ELF-1 (cell line): ENCODE results near the gene RTL1.

ENCODE experiments used
- DNase-seq: peaks from one replicate; pipeline ENCODE4 v3.0.0-alpha.2; 2016; ENCODE audit warnings: low read depth, low spot score

RTL1 gene

GRCh38 chr14:100851586-100851916 lies 52.0 kb downstream of the RTL1 start:
- DNase-seq, result no peak

- peak; percentile 79 for DNase-seq
Observed at GRCh38 chr14:100850841-100851585, 52.5 kb downstream of the RTL1 start.

DNA sequence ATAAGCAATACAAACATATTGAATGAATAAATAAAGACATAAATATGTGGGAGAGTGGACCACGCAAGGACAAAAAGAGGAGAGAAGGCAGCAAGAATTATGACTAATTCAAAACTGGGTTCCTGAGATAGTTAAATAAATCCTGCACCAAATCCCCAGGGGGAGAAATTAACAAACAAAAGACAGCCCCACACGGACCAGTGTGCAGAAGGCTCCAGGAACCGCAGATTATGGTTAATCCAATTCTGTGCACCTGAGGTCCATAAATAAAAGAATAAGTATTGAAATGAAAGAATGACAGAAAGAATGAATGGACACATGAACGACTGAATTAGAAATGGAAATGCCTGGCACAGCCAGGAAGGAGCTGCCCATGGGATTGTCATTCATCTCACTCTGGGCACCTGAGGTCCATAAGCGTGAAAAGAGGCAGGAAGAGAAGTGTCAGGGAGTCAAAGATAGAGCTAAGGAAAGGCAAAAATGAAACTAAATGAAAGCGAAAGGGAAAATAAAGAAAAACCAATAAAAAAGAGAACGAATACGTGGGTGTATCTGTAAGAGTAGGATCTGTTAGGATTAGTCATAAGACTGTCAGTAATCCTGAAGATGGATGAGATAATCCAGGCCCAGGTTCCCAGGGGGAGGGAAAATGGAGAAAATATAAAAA lies 54.3 kb downstream of the RTL1 start:
- no peak for DNase-seq

GRCh38 chr14:100846309-100846859 lies 57.1 kb downstream of the RTL1 start:
- no peak for DNase-seq

DNA sequence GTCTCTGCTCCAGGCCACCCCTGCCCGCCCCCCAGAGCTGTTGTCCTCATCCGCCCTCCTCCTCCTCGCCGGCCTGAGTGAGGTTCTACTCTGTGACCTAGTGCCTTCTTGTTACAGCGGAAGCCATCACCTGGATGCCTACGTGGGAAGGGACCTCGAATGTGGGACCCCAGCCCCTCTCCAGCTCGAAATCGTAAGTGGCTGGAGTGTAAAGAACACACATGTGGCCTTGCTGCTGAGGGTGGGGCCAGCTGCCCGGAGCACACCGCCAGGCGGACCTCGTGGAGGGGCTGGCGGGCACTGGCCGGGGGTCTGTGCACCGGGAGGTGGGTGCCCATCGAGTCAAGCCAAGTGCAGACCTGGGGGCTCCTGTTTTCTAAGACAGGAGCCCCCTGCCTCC lies 58.2 kb downstream of the RTL1 start:
- DNase-seq, result no peak

GRCh38 chr14:100844846-100845245 lies 58.7 kb downstream of the RTL1 start:
- no peak for DNase-seq

DNA sequence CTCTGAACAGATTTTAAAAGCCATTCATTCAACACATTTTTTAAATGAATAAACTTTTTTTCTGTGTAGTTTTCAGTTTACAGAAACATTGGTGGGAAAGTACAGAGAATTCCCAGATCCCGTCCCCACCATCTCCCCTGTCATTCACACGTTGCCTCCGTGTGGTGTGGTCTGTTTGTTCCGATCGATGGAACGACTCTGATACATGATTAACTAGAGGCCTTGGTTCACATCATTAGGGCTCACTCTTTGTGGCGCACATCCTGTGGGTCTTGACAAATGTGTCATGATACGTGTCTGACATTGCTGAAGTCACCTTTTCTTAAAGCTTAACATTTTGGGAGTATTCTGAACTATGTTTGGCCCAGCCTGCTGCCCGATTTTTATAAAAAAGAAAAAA lies 59.1 kb downstream of the RTL1 start:
- DNase-seq, result no peak

- no peak for DNase-seq
Observed at GRCh38 chr14:100844082-100844408, 59.5 kb downstream of the RTL1 start.

- DNase-seq, result no peak
Observed at GRCh38 chr14:100842799-100843198, 60.7 kb downstream of the RTL1 start.

DNA sequence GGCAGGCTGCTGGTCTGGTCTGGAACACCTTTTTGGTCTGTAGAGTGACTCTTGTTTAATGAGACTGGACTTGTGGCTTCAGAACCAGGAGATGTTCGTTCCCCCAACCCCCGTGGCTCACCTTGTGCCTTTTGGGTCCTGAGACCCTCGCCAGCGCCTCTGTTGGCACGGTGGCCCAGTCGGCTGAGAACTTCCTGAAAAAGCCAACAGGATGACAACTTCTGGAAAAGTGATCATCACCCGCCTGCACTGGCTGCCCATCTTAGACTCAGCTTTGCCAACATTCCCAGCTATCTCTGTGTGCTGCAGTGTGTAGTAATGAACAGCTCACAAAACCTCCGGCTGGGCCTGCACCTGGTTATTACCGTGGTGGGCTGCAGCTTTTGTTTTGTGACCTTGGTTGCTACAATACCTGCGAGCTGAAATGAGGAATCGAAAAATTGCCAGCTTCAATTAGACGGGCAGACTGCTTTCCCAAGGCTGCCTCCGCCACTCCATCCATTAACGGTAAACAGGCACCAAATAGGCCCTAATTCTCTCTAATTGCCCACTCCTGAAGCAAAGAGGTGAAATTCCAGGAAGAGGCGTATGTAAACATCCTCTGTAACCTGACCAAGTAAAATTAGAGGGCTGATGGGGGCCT lies 61.6 kb downstream of the RTL1 start:
- DNase-seq, result no peak

DNA sequence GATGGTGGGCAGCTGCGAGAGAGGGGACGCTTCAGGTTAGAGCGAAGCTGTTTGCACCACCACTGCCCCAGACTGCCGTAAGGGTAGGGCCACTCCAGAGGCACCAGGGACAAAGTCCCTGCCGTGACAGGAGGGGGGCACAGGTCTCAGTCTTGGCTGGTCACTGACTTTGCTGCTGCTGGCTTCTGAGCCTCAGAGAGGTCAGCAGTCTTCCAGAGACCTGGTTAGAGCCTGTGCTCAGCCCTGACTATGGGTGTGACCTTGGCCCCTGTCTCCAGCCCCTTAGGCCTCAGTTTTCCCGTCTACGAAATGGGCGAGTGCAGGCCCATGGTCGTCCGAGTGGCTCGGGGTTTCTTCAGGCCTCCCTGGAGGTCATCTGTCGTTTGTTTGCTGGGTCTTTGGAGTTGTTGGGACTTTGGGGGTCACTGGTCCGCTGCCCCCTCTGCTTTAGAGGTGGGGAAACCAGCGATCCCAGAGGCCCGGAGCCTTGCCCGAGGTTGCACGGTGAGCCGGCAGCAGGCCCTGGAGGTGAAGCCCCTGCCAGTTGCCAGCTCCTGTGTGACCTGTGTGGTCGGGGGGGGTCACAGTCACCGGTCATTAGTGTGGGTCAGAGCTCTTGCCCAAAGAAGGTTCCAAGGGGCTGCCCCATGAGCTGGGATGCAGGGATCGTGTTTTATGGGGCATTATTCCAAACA lies 62.3 kb downstream of the RTL1 start:
- DNase-seq, result no peak

- DNase-seq, result no peak
Observed at GRCh38 chr14:100840286-100841065, 63.0 kb downstream of the RTL1 start.

DNA sequence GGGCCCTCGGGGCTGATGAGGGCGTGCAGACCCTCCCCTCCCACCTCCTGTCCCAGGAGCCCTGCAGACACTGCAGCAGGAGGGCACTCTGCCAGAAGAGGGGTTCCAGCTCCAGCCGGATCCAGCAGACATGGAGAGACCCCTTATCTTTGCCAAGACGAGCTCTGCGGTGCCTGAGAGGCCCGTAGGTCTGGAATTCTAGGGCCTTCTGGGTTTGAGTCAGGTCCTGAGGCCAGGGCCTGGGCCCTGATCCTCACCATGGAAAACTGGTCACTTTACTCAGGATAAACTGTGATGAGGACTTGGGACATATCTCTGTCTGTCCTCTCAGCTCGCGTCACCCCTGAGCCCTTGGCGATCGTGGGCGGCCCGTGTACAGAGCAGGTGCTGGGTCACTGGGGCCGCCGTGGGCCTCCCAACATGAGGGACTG lies 63.8 kb downstream of the RTL1 start:
- no peak for DNase-seq

- DNase-seq, result no peak
Observed at GRCh38 chr14:100839315-100839585, 64.3 kb downstream of the RTL1 start.

- DNase-seq, result no peak
Observed at GRCh38 chr14:100838493-100839314, 64.8 kb downstream of the RTL1 start.

DNA sequence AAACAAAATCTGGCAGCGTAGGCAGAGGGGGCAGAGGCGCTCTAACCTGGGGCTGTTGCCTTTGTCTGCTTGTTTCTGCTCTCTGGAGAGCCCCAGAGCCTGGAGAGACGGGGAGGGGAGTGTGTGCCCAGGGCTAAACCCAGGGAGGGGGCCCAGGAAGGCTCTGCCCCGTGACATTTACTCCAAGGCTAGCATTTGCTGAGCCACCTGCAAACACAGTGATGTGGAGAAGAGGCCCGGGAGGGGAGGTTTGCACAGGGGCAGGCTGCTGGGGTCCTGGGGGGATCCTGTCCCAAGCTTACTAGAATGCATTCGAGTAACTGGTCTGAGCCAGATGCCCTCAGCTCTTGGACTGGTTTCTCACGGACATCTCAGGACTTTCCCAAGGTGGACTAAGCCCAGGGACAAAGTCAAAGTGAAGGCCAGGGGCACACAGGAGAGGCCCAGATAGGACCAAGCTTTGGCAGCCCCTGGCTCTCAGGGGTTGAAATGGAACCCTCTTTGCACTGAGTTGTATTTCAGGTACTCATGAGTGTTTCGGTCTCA lies 65.6 kb downstream of the RTL1 start:
- DNase-seq, result no peak

DNA sequence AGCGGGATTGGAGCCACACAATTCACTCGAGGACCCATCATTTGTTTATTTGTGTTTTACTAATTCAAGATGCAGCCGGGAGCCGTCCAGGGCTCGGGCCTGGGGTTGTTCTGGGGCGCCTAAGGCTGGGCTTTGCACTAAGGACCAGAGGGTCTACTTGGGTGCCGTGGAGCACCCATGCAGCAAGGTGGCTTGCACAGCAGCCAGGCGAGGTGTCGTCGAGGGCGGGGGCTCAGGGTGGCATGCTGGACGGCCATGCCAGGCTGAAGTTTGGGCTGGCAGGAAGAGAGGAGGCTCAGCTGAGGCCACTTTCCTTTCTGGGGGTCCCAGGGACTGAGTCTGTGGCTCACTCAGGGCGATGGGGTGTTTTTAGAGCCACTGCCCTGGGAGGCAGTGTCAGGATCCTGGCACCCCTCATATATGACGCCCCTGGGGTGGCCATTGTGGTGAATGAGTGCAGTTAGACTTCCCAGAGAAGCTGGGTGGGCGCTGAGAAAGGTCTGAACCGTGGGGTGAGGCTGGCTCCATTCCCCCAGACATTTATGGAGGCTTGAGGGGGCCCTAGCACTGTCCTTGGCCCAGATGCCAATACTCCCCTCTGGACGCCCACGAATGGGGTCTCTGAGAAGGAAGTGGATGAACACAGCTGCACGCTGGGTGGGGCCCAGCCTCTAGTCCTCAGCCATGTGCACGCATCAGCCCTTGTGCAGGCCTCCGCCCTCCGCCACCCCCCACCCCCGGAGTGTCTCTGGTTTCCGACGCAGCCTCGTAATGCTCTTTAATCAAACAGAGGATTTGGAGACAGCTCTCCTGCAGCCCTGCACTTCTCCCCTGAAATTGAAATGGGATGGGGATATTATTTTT lies 66.3 kb downstream of the RTL1 start:
- DNase-seq, result no peak

DNA sequence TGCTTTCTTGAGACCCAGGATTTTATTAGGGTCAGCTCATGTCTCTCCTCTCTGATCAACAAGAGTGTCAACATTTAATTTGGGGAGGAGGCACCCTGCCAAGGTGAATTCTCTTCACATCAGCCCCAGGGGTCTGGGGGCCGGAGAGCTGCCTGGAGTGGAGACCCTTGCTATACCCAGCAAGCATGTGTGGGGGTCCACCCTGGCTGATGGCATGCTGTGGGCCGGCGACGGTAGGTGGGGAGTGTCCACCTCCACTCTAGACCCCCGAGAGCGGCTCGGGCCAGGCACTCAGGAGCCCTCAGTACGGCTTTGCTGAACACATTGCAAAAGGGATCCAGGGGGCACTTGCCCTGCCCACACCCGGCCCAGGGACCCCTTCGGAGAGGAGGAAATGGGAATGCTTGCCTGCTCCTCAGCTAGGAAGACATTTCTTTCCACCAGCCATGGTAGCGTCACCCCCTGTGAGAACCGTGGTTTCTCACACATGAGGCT lies 67.2 kb downstream of the RTL1 start:
- DNase-seq, result no peak

- no peak for DNase-seq
Observed at GRCh38 chr14:100835548-100836310, 67.8 kb downstream of the RTL1 start.
